Femur (tissue), 1 donor: ENCODE data around the gene CLDN18.

Experiments
- DNase-seq: peaks from one replicate; pipeline ENCODE4 v3.0.0-alpha.2; 2017

CLDN18 gene

DNA sequence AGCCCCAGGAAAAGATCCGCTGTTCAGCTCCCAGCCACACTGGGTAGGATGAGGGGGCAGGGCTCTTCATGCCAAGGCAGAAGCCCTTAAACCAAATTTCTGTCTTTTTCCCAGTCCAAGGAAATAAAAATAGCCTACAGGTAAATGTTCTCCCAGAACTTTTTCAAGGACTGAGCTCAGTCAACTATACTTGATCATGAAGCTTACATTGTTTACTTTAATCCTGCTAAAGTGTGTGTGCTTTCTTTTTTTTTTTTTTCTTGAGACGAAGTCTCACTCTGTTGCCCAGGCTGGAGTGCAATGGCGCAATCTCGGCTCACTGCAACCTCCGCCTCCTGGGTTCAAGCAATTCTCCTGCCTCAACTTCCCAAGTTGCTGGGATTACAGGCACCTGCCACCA is 17.9 kb downstream of the CLDN18 start:
- DNase-seq, result no peak

GRCh38 chr3:138030734-138031280 is 20.8 kb downstream of the CLDN18 start:
- DNase-seq, result no peak

- no peak for DNase-seq
Observed at GRCh38 chr3:138031536-138031935, 21.6 kb downstream of the CLDN18 start.

- no peak for DNase-seq
Observed at GRCh38 chr3:138032567-138032966, 22.6 kb downstream of the CLDN18 start.

- no peak for DNase-seq
Observed at GRCh38 chr3:138033202-138033691, 23.3 kb downstream of the CLDN18 start.

DNA sequence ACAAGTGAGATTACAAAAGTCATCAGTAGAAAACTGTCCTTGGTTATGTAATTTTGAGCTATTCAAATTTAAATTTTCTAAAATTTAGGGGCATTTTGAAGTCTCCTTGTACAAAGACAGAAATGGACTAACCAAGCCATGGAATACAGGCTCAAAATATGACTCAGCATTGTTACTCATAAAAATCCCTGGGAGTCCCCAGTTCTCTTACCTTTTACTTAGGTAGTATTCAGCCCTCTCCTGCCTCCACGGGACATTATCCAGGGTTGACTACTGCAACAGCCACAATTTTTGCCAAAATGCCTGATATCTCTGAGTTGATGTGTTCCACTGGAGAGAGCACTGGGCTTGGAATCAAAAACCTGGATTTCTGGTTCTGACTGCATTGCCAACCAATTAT is 25.0 kb downstream of the CLDN18 start:
- no peak for DNase-seq

GRCh38 chr3:138036572-138036971 is 26.6 kb downstream of the CLDN18 start:
- no peak for DNase-seq

- DNase-seq, result no peak
Observed at GRCh38 chr3:138038725-138039462, 28.9 kb downstream of the CLDN18 start.

GRCh38 chr3:138042043-138042442 is 32.1 kb downstream of the CLDN18 start:
- no peak for DNase-seq

DNA sequence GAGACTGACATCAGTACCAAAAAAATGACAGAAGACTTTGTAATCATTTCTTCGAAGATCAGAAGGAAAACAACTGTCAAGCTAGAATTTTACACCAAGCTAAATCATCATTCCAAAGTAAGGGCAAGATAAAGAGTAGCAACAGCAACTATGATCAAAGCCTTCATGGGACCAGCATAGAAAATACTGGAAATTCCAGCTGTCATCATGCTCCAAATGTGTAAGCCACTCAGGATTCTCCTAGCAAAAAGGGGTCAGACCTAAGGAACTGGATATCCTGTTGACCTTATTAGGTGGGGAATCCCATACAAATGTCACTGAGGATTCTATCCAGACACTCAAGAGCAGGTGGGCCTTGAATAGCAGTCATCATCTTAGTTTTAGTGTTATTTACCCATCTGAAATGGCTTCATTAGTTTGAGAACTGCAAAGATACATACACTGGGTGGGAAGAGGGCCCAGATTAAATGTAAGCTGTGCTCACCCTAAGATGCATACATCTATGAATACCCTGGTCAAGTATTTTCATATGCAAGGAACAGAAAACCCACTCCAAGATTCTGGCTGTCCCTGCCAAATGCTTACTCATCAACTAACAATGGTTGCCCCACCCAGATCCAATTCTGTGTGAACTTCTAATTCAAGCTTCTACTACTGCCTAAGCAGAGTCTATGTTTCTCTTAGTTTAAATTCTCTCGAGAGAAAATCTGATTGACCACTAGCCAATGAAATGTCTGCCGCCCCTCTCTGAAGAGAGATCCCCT is 33.5 kb downstream of the CLDN18 start:
- no peak for DNase-seq

DNA sequence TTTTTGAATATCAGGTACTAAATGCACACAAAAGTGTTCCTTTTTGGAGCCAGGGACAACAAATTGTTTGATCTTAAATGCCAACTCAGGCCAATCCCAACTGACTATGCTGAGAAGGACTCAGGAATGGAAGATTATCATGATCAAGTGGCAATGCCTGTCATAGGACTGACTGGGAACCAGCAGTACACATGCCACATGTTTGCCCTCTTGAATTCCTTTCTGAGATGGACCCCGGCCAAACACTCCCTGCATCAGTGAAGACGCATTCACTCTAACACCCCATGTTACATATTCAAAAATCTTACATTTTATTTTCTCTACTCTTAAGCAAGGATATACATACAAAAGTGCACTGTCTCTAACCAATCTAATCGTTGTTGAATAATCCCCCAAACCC is 36.1 kb downstream of the CLDN18 start:
- DNase-seq, result no peak

- no peak for DNase-seq
Observed at GRCh38 chr3:138046955-138047354, 37.0 kb downstream of the CLDN18 start.

DNA sequence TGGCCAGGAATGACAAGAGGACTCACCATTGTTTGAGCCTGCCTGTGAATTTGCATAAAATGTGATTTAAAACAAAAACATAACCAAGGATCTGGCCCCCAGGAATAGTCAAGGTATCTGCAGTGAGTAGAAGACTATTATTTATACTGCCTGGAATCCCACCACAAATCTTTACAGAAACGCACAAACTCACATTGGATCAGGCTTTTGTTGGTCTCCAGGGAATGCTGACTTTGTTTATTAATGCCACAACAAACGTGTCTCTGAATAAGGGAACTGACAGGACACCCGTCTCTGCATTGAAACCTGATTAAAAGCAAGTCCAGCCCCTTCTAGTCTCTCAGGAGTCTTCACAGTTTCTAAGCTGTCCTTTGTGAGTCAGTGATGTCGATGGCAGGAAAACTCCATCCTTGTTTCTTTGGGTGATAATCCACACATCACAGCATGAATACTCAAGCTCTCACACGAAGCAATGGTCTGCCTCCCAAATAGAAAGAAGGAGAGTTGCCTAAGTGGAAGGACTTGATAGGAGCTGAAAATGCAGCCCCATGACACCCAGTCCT is 37.7 kb downstream of the CLDN18 start:
- DNase-seq, result no peak

- DNase-seq, result no peak
Observed at GRCh38 chr3:138049157-138049919, 39.4 kb downstream of the CLDN18 start.

DNA sequence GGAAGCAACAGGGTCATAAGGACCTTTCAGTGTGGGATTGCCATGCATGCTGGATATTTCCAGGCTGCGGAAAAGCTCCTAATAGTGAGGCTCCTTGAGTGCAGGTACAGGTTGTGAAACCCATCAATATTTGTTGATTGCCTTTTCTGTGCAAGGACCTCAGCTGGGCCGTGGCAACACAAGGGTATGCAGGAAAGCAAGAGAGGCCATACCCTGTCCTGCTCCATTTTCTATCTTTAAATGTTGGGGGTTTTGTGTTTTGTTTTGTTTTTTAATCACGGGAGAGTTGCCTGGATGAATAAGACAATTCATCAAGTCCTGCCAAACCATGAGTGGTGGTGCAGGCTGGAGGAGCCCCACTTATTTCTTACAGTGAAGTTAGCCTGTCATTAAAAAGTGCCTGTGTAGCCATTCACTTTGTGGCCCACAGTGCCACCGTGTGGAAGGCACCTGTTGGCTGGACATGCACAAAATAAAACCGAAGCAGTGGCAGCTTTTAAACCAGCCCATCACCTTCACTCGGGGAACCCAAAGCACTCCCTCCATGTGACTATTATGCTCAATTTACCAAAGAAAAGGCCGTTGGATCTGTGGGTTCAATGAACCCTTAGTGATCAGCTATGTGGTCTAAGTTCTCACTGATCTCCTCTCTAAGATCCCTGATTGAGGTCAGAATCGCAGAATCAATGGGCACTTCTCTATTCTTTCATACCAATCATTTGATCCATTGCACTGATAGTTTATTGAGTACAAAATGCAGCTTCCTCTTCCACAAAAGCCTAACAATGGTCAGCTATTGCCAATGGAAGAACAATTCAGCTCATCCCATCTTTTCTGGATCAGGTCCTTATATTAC is 42.2 kb downstream of the CLDN18 start:
- no peak for DNase-seq

DNA sequence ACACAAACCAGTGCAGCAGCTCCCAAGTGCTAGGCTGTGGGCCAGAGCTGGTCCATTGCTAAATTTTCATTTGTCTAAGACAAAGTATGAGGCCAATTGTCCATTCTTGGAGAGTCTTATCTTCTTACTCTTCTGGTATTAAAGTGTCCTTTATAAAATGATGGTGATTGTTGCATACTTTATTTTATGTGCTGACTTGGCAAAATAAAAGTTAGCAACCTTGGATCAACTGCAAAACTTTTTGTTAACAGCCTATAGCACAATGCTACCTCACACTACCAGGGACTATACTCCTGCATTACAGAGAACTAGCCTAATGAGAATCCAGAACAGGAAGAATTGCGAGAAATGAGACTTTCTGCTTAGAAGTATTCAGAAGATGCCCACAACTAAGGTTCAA is 44.1 kb downstream of the CLDN18 start:
- DNase-seq, result no peak

GRCh38 chr3:138057384-138057783 is 47.4 kb downstream of the CLDN18 start:
- no peak for DNase-seq

DNA sequence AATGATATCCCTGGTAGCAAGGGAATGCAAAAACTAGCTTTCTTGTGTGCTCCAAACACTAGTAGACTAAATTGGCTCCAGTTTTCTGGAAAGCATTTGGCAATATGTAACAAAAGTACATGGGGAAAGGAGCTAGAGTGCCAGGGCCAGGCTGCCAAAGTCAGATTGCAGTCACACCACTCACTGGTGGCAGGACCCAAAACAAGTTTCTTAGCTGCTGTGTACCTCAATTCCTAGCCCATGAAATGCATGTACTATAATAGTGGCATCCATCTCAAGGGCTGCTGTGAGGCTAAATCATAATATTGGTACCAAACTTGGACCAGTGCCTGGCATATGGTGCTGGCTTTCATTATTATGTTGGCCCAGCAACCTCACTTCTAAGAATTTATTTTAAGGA is 49.3 kb downstream of the CLDN18 start:
- DNase-seq, result no peak

GRCh38 chr3:138060792-138061191 is 50.8 kb downstream of the CLDN18 start:
- DNase-seq, result no peak

DNA sequence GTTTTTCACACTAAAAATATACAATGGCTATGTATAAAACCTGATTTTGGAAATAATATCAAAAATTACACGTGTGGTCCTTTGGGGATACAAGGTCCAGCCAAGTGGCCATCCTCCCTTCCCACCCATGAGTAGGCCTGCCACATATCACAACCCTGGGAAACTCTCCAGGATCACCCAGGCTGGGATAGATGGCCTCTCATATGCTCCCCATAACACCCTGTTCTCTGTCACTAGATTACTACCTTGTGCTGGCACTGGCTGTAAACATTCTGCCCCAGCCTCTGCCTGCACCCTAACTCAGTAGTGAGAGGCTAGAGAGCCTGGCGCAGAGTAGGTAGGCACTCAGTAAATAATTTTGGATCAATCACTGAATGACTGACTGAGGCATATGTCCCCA is 52.1 kb downstream of the CLDN18 start:
- no peak for DNase-seq

- no peak for DNase-seq
Observed at GRCh38 chr3:138062626-138063025, 52.7 kb downstream of the CLDN18 start.

GRCh38 chr3:138063416-138063815 is 53.5 kb downstream of the CLDN18 start:
- no peak for DNase-seq
